GDM1 (cell line): ENCODE data around the gene FECH.
"Not testable (repeated sequence)": the region's sequence is repeated elsewhere in the genome, so short reads cannot be mapped to it uniquely, and the experiment has no call there.

Source experiments
- DNase-seq: peaks from one replicate; lab custom pipeline; 2025; lab: John Stamatoyannopoulos, UW

The FECH gene, protein sequence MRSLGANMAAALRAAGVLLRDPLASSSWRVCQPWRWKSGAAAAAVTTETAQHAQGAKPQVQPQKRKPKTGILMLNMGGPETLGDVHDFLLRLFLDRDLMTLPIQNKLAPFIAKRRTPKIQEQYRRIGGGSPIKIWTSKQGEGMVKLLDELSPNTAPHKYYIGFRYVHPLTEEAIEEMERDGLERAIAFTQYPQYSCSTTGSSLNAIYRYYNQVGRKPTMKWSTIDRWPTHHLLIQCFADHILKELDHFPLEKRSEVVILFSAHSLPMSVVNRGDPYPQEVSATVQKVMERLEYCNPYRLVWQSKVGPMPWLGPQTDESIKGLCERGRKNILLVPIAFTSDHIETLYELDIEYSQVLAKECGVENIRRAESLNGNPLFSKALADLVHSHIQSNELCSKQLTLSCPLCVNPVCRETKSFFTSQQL

GRCh38 chr18:57586251-57587049 is at the start of gene FECH:
TSS of gene FECH (minus strand) at chr18:57586702. CDS start at chr18:57586620, 82 bp downstream.
- peak; percentile 71 for DNase-seq

DNA sequence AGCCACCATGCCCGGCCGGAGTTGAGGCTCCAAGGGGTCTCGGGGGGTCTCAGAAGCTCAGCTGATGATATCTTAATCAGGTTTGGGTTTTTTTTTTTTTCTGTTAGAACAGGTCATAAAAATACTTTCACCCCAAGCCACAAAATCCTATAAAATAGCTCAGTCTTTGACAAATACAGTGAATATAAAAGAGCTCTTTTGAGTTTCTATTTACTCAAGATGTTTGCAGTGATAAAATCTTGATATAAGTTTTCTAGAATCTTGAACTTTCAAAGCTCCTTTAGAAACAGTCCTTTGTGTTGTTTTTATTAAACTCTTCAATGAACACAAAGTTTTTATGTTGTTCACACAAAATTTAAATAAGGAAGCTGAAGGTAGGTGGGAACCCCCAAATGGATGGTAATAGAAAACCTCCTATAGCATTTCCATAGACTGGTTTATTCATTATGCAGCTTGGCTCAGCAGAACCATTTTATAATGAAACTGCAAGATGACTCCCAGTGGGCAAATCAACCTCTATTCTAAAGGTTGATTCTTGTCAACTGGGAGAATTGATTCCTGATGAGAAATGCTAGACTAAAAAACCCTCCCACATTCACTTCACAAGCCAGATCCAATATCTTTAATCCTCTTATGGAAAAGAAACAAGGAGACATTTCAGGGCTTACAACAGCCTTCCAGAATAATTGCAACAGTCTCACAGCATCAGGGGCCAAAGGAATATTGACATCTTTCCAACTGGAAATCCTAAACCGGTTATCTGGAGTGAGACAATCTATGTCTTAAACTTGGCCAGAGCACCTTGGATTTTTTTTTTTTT is 48.7 kb upstream of the FECH start:
- DNase-seq, result no peak

DNA sequence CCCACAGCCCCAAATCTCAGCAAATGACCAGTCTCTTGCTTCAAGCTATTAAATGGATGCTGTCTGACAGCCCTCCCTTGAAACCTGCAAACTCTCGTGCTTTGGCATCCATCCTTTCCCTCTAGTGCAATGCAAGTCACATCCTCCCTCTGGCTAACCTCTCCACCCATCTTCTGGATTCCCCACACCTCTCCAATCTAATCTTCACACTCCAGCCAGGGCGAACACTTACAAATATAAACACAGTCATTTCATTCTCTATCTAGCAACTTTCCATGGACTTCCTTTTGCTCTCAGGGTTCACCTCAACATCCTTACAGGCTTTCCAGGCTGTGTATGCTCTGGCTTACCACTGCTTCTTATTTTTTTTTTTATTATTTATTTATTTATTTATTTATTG is 45.2 kb upstream of the FECH start:
- DNase-seq, result no peak

DNA sequence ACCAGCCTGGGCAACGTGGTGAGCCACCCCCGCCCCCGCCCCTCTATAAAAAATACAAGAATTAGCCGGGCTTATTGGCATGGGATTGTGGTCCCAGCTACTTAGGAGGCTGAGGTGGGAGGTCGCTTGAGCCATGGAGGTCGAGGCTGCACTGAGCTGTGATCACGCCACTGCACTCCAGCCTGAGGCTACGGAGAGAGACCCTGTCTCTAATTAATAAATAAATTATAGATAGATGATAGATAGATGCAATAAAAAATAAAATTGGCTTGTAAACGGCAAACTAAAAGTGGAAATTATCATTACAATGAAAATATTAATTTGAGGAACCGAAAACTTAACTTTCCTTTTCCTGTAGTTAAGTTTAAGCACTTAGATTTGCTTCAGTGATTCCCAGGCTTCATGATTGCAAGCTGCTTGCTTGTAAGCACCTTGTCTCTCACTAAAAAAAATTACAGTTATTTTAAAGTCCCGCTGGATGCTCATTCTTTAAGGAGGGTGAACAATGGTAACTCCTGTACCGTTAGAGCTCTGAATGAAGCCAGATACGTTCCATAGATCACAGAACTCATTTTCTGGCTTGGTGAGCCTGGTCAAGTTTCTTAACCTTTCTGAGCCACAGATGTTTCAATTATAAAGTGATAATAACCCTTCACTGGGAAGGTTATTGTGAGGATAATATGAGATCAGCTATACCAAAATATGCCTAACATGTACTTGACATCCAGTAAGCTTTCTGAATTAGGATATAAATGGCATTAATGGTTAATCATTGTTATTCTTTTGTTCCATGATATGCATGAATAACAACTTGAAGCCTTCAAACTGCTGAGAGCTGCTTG is 44.5 kb upstream of the FECH start:
- no peak for DNase-seq

GRCh38 chr18:57630002-57630753 is 43.7 kb upstream of the FECH start:
- peak; percentile 92 for DNase-seq

- no peak for DNase-seq
Measured at GRCh38 chr18:57629422-57629821, 42.9 kb upstream of the FECH start.

DNA sequence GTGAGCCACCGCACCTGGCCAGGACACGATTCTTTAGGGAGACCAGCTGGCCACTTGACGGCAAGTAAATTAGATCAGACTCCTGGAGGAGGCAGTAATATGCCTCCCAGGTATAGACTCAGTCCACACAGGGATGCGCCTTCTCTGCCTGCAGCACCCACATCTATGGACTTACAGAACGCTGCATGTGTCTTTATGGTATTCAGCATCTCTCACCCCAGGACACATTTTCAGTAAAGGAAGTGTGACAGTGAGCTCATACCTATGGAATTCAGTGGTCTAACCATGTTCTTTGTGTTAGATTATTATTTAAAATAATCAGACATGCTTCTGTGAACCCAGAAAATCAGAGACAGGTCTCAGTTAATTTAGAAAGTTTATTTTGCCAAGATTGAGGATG is 41.0 kb upstream of the FECH start:
- no peak for DNase-seq

- DNase-seq, result no peak
Measured at GRCh38 chr18:57624988-57625387, 38.5 kb upstream of the FECH start.

- DNase-seq, result no peak
Measured at GRCh38 chr18:57621246-57621604, 34.7 kb upstream of the FECH start.

GRCh38 chr18:57619876-57620275 is 33.4 kb upstream of the FECH start:
- DNase-seq, result no peak

- DNase-seq, result no peak
Measured at GRCh38 chr18:57618910-57619309, 32.4 kb upstream of the FECH start.

GRCh38 chr18:57603871-57604270 is 17.4 kb upstream of the FECH start:
- DNase-seq, result no peak

DNA sequence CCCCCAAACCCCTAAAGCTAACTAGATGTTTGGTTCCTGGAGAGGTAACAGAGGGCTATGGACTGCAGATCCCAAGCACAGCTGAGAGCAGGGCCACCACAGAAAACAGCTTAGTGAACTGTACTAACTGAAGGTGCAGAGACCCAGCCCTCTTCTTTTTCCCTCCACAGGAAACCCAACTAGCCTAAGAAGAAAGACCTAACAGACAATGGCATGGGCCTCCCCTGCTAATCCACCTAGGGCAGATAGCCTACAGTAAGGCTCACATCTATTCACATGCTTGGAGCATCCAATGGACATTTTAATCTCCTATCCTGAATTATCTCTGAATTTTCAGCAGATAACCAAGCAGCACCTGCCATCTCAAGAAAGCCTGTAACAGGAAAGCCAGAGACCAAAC is 8.8 kb upstream of the FECH start:
- DNase-seq, result no peak

DNA sequence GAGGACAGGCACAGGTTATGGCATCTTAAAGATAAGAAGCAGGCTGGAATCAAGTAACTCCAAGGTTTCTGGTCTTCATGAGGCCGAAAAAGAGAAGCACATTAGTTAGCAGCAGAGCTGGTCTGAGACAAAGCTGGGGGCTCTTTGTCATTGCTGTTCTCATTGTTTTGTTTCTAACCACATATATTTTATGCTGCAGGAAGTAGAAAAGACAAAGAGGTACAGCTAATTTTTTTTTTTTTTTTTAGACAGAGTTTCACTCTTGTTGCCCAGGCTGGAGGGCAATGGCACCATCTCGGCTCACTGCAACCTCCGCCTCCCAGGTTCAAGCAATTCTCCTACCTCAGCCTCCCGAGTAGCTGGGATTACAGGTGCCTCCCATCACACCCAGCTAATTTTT is 6.2 kb upstream of the FECH start:
- not testable (repeated sequence) for DNase-seq

DNA sequence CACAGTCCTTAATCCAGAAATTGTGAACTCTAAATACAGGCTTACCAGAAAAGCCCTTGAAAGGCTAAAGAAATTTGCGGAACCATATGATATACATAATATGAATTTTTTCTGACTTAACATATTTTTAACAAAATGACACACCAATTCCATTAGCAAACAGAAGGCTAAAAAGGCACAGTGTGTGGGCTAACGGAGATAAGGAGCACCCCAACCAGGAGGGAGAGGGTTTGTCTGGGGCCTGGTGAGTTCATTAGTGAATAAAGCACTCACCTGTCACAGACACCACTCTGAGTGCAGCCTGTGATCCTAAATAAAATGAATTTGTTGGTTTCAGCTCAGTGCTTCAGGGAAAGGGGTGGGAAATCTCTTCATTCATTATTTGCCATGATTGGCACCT is 2.7 kb upstream of the FECH start:
- no peak for DNase-seq

- no peak for DNase-seq
Measured at GRCh38 chr18:57587098-57587661, 678 bp upstream of the FECH start.

GRCh38 chr18:57585855-57586250 is 649 bp downstream of the FECH start:
- no peak for DNase-seq

DNA sequence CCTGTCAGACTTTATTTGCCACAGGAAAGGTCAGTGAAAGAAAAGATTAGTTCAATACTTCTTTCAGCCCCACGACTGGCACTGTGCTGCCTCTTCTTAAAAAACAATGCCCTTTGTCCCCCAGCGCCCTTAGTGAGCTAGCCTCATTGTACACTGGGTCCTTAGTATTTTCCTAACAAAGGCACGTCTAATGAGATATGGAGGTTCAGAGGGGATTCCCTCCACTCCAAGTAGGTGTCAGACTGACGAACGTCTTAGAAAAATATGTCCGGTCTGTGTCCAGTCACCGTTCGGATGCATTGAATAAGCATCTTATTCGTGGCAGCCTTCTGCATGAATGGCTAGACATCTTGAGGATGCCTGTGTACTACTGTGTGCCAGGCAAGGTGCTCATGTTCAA is 1.1 kb downstream of the FECH start:
- DNase-seq, result no peak

DNA sequence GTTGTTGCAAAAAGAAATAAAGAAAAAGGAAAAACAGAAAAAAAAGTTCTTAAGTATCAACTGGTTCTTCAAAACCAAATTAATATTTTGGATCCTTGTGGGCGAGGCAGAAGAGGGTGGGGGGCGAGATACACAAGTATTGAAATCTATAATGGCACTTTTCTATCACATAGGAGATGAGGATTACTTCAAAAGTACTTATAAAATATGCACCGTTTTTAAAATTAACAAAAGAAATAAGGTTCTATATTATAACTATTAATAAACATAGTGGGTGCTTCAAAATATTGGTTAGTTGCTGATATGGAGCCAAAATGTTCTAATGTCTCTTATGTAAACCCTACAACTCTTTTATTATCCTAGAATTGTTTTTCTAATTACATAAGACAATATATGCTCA is 2.1 kb downstream of the FECH start:
- no peak for DNase-seq

DNA sequence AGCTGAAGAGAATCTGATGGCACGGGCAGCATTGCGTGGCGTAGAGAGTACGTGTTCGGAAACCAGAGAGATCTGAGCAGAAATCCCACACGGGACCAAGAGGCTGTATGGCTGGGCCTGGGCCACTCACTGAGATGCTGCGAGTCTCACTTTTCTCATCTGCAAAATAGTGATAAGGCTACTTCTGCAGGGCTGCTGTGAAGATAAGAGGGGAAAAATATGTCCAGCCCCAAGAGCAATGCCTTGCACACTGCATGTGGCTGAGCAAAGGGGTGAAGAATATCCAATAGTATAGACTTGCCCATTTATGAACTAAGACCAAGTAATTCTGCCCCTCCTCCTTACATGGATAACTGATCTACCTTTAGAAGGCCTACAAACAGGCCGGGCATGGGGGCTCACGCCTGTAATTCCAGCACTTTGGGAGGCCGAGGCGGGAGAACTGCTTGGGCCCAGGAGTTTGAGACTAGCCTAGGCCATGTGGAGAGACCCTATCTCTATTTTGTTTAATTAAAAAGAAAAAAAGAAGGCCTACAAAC is 3.1 kb downstream of the FECH start:
- DNase-seq, result no peak
